CD4-positive, CD25-positive, alpha-beta regulatory T cell (primary cell): ENCODE measurements around the gene OR10H3. TPM values are rescaled to one million over a fixed set of nuclear protein-coding genes. Genes with fewer than 3 reads are reported as not detected.
"Not testable (repeated sequence)": the region's sequence is repeated elsewhere in the genome, so short reads cannot be mapped to it uniquely, and the experiment has no call there.

Experiments used
- ATAC-seq, 2 donors: fragments of 150-1000 bp; cut with Tn5 transposase; one replicate each; pipeline ENCODE4 v1.10.0; 2021; ENCODE audit warnings: low read depth in 2 of 2, moderate number of reproducible peaks in 2 of 2, moderate library complexity in 1 of 2
- DNase-seq, 3 donors: peaks; one replicate each; pipeline versions ENCODE4 v3.0.0 to v3.0.0-alpha.2; 2012 to 2022; ENCODE audit warnings: mixed read lengths in 1 of 3
- H3K27ac ChIP-seq: one replicate; pipeline ENCODE4 v1.7.0; 2013; ENCODE audit warnings: mild to moderate bottlenecking, low read length; ENCODE audit not compliant: insufficient read depth, poor library complexity, severe bottlenecking
- H3K27me3 ChIP-seq: one replicate; pipeline ENCODE4 v1.7.0; 2013; ENCODE audit warnings: low read length; ENCODE audit not compliant: control insufficient read depth, insufficient read depth
- H3K36me3 ChIP-seq: one replicate; pipeline ENCODE4 v1.7.0; 2013; ENCODE audit warnings: mild to moderate bottlenecking, low read length, moderate library complexity; ENCODE audit not compliant: control insufficient read depth, insufficient read depth
- H3K4me1 ChIP-seq: 2 replicates; pipeline ENCODE4 v1.7.0; 2013; ENCODE audit warnings: mild to moderate bottlenecking, low read length; ENCODE audit not compliant: insufficient read depth, control insufficient read depth, poor library complexity, severe bottlenecking
- H3K4me3 ChIP-seq: one replicate; pipeline ENCODE4 v1.7.0; 2013; ENCODE audit warnings: low read depth, mild to moderate bottlenecking, low read length, moderate library complexity
- H3K9me3 ChIP-seq, 2 experiments: 1 replicate in 1 of 2; 2 replicates in 1 of 2; pipeline ENCODE4 v1.7.0; 2013; ENCODE audit warnings: low read length in 2 of 2, mild to moderate bottlenecking in 1 of 2, moderate library complexity in 1 of 2; ENCODE audit not compliant: control insufficient read depth in 2 of 2
- H3K27ac Mint-ChIP-seq, 3 donors: one replicate each; pipeline ENCODE4 v1.8.0; 2020 to 2022; ENCODE audit warnings: mild to moderate bottlenecking in 3 of 3, mixed read lengths in 3 of 3, moderate library complexity in 2 of 3
- H3K27me3 Mint-ChIP-seq: one replicate; pipeline ENCODE4 v1.8.0; 2022; ENCODE audit warnings: mild to moderate bottlenecking, mixed read lengths
- H3K36me3 Mint-ChIP-seq: one replicate; pipeline ENCODE4 v1.8.0; 2020; ENCODE audit warnings: mixed read lengths
- H3K4me1 Mint-ChIP-seq, 4 donors: one replicate each; pipeline ENCODE4 v1.8.0; 2020 to 2022; ENCODE audit warnings: mixed read lengths in 4 of 4, mild to moderate bottlenecking in 1 of 4
- H3K4me3 Mint-ChIP-seq, 4 donors: one replicate each; pipeline ENCODE4 v1.8.0; 2020 to 2022; ENCODE audit warnings: mild to moderate bottlenecking in 4 of 4, mixed read lengths in 4 of 4, moderate library complexity in 3 of 4
- H3K9me3 Mint-ChIP-seq, 7 donors: one replicate each; pipeline ENCODE4 v1.8.0; 2020 to 2022; ENCODE audit warnings: mixed read lengths in 7 of 7, mild to moderate bottlenecking in 3 of 7, moderate library complexity in 2 of 7
- polyA plus RNA-seq, 4 donors: library from polyadenylated mRNA; unstranded; fragments of 300-500 nt; fragmentation: Illumina TruSeq; gene quantifications; one replicate each; pipeline ENCODE4 v1.2.3, GENCODE V29; 2021
- total RNA-seq: library from RNA; stranded (reverse); gene quantifications from one replicate; pipeline ENCODE4 v1.2.3, GENCODE V29; 2022

The OR10H3 gene
- total and polyA plus RNA-seq, 5 donors from 2014 or later: not detected

DNA sequence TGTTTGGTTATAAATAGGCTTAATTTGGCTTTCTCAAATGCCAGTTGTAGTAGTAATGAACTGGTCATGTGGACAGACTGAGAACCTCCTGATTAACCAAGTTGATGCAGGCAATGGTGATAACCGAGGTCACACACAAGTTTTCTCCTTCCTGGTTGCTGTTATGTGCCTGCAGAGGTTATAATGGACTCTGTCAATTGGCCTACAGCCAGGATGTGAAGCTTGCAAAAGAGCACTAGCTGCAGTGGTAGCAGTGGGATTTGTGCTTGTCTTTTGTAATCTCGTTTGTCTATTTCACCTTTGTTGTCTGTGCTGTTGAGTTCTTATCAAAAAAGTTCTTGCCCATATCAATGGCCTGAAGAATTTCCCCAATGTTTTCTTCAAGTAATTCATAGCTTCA lies 20.6 kb downstream of the OR10H3 start:
- DNase-seq (no peak), ATAC-seq (no peak)
- Mint-ChIP-seq H3K27me3 (peaks cover 72% of the 10 kb centered on the region), H3K4me1 (peaks cover 0 to 7% (median 0%) of the 10 kb centered on the region in 4 donors), H3K9me3 (peaks cover 0 to 9% (median 0%) of the 10 kb centered on the region in 7 donors), H3K27ac (no peak overlapping the region), H3K36me3 (no peaks in the 10 kb centered on the region), H3K4me3 (no peak overlapping the region)
- Histone ChIP-seq H3K4me3 (no peak overlapping the region), H3K4me1 (no peaks in the 10 kb centered on the region), H3K27me3 (peaks cover 29% of the 10 kb centered on the region), H3K27ac (no peak overlapping the region), H3K36me3 (no peaks in the 10 kb centered on the region), H3K9me3 (peaks cover 0 to 8% of the 10 kb centered on the region in 2 experiments)

DNA sequence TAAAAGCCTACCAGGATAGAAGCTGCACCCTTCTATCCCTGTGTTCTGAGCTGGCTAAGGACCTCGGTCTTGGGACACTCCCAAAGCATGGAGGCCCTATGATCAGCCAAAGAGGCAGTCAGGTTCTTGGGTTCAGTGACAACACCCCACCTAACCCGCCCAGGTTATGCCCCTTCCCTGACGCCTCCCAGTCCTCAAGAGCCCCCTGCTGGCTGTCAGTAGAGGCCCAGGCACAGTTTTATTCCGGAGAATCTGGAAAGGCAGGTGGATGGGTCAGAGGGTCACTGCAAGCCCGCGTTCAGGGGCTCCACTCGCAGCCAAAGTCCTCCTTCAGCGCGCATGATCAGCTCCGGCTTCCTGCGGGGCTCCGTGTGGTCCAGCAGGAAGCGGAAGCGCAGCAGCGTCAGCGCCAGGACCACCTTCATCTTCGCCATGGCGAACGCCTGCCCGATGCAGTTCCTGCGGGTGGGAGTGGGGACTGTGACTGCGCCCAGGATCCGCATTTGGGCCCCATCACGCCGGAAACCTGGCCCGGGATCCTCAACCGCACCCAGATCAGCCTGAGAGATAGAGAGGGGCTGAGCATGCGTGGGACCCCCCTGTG lies 22.3 kb downstream of the OR10H3 start:
- Histone ChIP-seq H3K4me1 (no peaks in the 10 kb centered on the region), H3K9me3 (peaks cover 0 to 8% of the 10 kb centered on the region in 2 experiments), H3K27me3 (peaks cover 32% of the 10 kb centered on the region), H3K4me3 (no peak overlapping the region), H3K27ac (no peak overlapping the region), H3K36me3 (no peaks in the 10 kb centered on the region)
- H3K4me3 Mint-ChIP-seq: no peak overlapping the region
- H3K27me3 Mint-ChIP-seq: peaks cover 56% of the 10 kb centered on the region
- no peak overlapping the region for H3K27ac Mint-ChIP-seq
- H3K9me3 Mint-ChIP-seq: peaks cover 0 to 9% (median 0%) of the 10 kb centered on the region in 7 donors
- DNase-seq: no peak
- H3K4me1 Mint-ChIP-seq: peaks cover 0 to 7% (median 0%) of the 10 kb centered on the region in 4 donors
- ATAC-seq: no peak
- no peaks in the 10 kb centered on the region for H3K36me3 Mint-ChIP-seq

DNA sequence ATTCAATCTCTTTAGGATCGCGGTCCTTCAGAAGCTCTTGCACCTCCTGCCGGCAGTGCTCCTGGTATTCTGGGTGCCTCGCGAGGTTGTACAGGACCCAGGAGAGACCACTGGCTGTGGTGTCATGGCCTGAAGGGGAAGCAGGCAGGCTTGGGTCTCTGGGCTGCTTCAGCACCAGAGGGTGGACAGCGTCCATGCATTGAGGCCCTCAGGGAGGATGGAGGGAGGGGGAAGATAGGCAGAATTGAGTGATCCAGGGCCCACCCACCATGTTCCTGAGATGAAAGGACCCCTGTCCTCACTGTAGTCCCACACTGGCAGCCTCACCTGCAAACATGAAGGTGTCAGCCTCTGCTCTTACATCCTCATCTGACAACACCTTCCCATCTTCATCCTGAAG lies 31.8 kb downstream of the OR10H3 start:
- DNase-seq: no peak
- peaks cover 0 to 4% (median 2%) of the 10 kb centered on the region in 7 donors for H3K9me3 Mint-ChIP-seq
- peaks cover 10% of the 10 kb centered on the region for H3K27me3 Mint-ChIP-seq
- Histone ChIP-seq H3K9me3 (no peaks in the 10 kb centered on the region), H3K4me1 (no peaks in the 10 kb centered on the region), H3K27ac (no peak overlapping the region), H3K4me3 (no peak overlapping the region), H3K27me3 (peaks cover 6% of the 10 kb centered on the region), H3K36me3 (no peaks in the 10 kb centered on the region)
- H3K27ac Mint-ChIP-seq: no peak overlapping the region
- no peaks in the 10 kb centered on the region for H3K4me1 Mint-ChIP-seq
- H3K4me3 Mint-ChIP-seq: no peak overlapping the region
- ATAC-seq: no peak
- no peaks in the 10 kb centered on the region for H3K36me3 Mint-ChIP-seq

DNA sequence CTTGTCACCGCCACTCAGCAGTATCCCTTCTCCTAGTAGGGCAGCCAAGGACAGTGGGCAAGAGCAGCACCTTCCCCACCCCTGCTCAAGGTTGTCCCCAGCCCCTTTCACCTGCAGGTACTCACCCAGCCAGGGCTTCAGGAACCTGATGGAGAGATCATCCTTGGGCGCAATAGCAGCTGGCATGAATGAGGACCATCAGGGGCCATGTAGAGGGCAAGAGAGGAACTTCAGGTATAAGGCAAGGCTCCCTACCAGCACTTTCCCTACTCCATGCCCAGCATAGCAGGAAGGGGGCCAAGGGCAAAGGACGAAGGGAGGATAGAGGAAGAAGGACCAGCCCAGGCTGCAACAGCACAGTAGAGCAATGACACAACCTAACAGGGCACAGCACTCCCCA lies 36.4 kb downstream of the OR10H3 start:
- not testable (repeated sequence) for ATAC-seq, H3K27me3 ChIP-seq, H3K36me3 ChIP-seq, H3K4me3 Mint-ChIP-seq, H3K4me1 Mint-ChIP-seq, H3K9me3 Mint-ChIP-seq, H3K27ac Mint-ChIP-seq, H3K27ac ChIP-seq, H3K36me3 Mint-ChIP-seq, DNase-seq, H3K4me1 ChIP-seq, H3K9me3 ChIP-seq, H3K4me3 ChIP-seq
- peaks cover 15% of the 10 kb centered on the region for H3K27me3 Mint-ChIP-seq

DNA sequence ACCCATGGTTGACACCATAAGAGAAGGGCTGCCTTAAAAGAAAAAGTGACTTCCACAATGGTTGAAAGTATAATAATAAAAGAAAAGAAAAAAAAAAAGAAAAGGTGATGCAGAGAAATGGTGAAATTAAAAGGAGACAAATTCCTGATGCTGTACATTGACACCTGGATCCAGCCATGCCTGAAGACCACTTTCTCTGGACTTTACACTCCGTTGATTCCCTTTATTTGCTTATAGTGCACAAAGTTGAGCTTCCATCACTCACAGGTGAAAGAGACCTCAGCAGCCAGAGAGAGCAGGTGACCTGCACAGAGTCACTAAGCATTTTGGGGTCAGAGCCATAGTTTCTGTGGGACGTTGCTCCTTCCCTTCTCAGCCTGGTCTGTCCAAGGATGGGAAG lies 37.5 kb downstream of the OR10H3 start:
- Histone ChIP-seq H3K9me3 (no peaks in the 10 kb centered on the region), H3K4me1 (no peaks in the 10 kb centered on the region), H3K27ac (no peak overlapping the region), H3K36me3 (no peaks in the 10 kb centered on the region), H3K4me3 (no peak overlapping the region), H3K27me3 (peaks cover 3% of the 10 kb centered on the region)
- DNase-seq (no peak), ATAC-seq (no peak)
- H3K27me3 Mint-ChIP-seq: peaks cover 14% of the 10 kb centered on the region
- no peak overlapping the region for H3K27ac Mint-ChIP-seq
- H3K9me3 Mint-ChIP-seq: peaks cover 0 to 3% (median 2%) of the 10 kb centered on the region in 7 donors
- H3K4me1 Mint-ChIP-seq: no peaks in the 10 kb centered on the region
- H3K4me3 Mint-ChIP-seq: no peak overlapping the region
- no peaks in the 10 kb centered on the region for H3K36me3 Mint-ChIP-seq

DNA sequence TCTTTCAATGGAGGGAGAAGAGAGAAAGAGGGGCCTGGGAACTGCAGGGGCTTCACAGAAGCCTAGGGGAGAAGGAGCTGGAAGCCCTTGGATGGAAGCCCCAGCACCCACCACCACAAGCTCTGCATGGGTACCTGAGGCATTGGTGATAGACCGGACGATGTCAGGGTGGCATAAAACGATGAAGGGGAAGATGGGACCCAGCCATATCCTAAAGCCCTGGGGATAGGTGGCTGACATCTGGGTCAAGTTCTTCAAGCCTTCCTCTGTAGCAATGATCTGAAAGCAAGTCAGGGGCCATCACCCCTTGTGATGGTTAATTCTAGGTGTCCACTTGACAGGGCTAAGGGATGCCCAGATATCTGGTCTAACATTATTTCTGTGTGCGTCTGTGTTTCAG lies 38.5 kb downstream of the OR10H3 start:
- DNase-seq (no peak), ATAC-seq (no peak)
- no peak overlapping the region for H3K4me3 ChIP-seq
- Mint-ChIP-seq H3K4me3 (no peak overlapping the region), H3K9me3 (peaks cover 0 to 3% (median 2%) of the 10 kb centered on the region in 7 donors), H3K36me3 (no peaks in the 10 kb centered on the region), H3K27me3 (peaks cover 9% of the 10 kb centered on the region), H3K27ac (peak overlapping the region in 1 of 3 donors; percentile 14), H3K4me1 (peaks cover 0 to 8% (median 0%) of the 10 kb centered on the region in 4 donors)
- H3K9me3 ChIP-seq: no peaks in the 10 kb centered on the region
- no peaks in the 10 kb centered on the region for H3K4me1 ChIP-seq
- no peaks in the 10 kb centered on the region for H3K36me3 ChIP-seq
- no peak overlapping the region for H3K27ac ChIP-seq
- peaks cover 3% of the 10 kb centered on the region for H3K27me3 ChIP-seq

DNA sequence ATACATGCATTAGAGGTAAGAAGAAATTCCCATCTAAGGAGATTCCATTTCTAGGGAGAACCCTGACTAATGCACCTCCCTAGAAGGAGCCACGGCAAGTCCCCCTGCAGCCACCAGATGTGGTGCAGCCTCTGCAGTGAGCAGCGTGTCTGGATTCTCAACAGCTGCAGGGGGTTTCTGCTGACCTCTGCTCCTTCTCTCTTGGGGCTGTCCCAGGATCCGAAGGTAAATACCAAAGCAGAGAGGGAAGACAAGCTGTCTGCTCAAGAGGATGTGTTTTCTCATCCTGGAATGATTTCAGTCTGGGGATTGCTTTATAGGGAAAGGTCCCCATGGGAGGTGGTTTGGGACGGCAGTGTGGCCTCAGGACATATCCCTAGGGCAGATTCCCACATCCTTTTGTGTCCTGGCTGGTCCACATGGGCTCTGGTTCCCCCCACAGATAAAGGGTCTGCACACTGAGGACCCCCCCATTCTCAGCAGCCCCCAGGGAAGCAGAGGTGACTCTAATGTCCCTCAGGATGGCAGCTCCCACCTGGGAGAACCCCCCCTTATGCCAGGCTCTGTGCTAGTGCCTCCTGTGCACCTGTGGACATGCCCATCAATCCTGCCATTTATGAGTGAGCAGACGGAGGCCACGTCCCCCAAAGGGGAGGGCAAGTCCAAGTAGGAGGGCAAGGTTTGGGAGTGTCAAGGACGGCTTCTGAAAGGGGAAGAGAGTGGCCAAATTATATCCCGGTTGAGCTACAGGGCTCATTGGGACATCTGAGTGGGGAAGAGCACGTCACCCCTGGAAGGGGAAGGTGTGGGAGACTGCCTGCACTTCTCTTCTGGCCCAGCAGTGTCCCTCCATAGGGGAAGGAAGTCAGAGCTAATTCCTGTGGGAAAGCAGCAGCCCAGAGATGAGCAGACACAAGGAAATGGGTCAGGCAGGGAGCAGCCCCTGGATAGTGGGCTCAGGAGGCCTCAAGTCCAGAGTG lies 39.5 kb downstream of the OR10H3 start:
- peaks cover 0 to 8% (median 0%) of the 10 kb centered on the region in 4 donors for H3K4me1 Mint-ChIP-seq
- H3K27ac Mint-ChIP-seq: peak overlapping the region in 1 of 3 donors; percentile 41
- ATAC-seq: no peak

More for the DNA sequence above, 39.5 kb downstream of the OR10H3 start:
- DNase-seq: no peak
- Histone ChIP-seq H3K27me3 (peaks cover 3% of the 10 kb centered on the region), H3K36me3 (no peaks in the 10 kb centered on the region), H3K9me3 (no peaks in the 10 kb centered on the region), H3K4me1 (no peaks in the 10 kb centered on the region), H3K4me3 (no peak overlapping the region), H3K27ac (no peak overlapping the region)
- no peak overlapping the region for H3K4me3 Mint-ChIP-seq
- no peaks in the 10 kb centered on the region for H3K36me3 Mint-ChIP-seq
- peaks cover 0 to 1% (median 0%) of the 10 kb centered on the region in 7 donors for H3K9me3 Mint-ChIP-seq
- H3K27me3 Mint-ChIP-seq: peaks cover 9% of the 10 kb centered on the region
